Activated CD8-positive, alpha-beta T cell treated with anti-CD3 and anti-CD28 coated beads for 36 hours (primary cell): ENCODE data around the gene NLGN4Y. TPM values are rescaled to one million over a fixed set of nuclear protein-coding genes. Genes with fewer than 3 reads are reported as not detected.

Source experiments
- ATAC-seq: fragments of 200-7000 bp; cut with Tn5 transposase; one replicate; pipeline ENCODE4 v1.10.0; 2021; ENCODE audit warnings: mild to moderate bottlenecking, moderate library complexity
- CTCF ChIA-PET: fragments of 350-600 bp; sonication (Branson Sonifier 250); formaldehyde crosslinking; loops from one replicate; lab custom pipeline; 2021; ENCODE audit warnings: antibody characterized with exemption; lab: Charles Lee
- POLR2A ChIA-PET: fragments of 350-600 bp; sonication (Branson Sonifier 250); formaldehyde crosslinking; loops from one replicate; lab custom pipeline; 2021; ENCODE audit warnings: antibody characterized with exemption; lab: Charles Lee
- DNase-seq: peaks from one replicate; pipeline ENCODE4 v3.0.0-alpha.2; 2020
- H3K27ac Mint-ChIP-seq: one replicate; pipeline ENCODE4 v1.8.0; 2021; ENCODE audit warnings: mild to moderate bottlenecking, mixed read lengths
- H3K27me3 Mint-ChIP-seq: one replicate; pipeline ENCODE4 v1.8.0; 2021; ENCODE audit warnings: mixed read lengths
- H3K36me3 Mint-ChIP-seq: one replicate; pipeline ENCODE4 v1.8.0; 2021; ENCODE audit warnings: low read depth, mixed read lengths
- H3K4me1 Mint-ChIP-seq: one replicate; pipeline ENCODE4 v1.8.0; 2021; ENCODE audit warnings: low read depth, mixed read lengths
- H3K4me3 Mint-ChIP-seq: one replicate; pipeline ENCODE4 v1.8.0; 2021; ENCODE audit warnings: mild to moderate bottlenecking, moderate library complexity, mixed read lengths
- H3K9me3 Mint-ChIP-seq: one replicate; pipeline ENCODE4 v1.8.0; 2021; ENCODE audit warnings: mixed read lengths
- CTCF ChIP-seq: fragments of 200-600 bp; IDR thresholded peaks from one replicate; pipeline ENCODE4 v1.8.0; 2022; ENCODE audit warnings: antibody characterized with exemption, mild to moderate bottlenecking
- intact Hi-C: fragments of 100-400 bp; cut with micrococcal nuclease; formaldehyde crosslinking; loops from one replicate; pipeline ENCODE4 v1.10.0; 2022
- total RNA-seq, 2 experiments: library from RNA; stranded (reverse); gene quantifications; one replicate each; pipeline ENCODE4 v1.2.3, GENCODE V29; 2021

Gene NLGN4Y
- total RNA-seq, 2 experiments from 2014 or later: 0.22 to 0.25 TPM

- intact Hi-C loops: no loop called here
- CTCF ChIA-PET: no interaction called here
- no peaks in the 10 kb centered on the region for H3K4me1 Mint-ChIP-seq
These were observed 276.8 kb downstream of the NLGN4Y start for GRCh38 chrY:14801096-14801495.

DNA sequence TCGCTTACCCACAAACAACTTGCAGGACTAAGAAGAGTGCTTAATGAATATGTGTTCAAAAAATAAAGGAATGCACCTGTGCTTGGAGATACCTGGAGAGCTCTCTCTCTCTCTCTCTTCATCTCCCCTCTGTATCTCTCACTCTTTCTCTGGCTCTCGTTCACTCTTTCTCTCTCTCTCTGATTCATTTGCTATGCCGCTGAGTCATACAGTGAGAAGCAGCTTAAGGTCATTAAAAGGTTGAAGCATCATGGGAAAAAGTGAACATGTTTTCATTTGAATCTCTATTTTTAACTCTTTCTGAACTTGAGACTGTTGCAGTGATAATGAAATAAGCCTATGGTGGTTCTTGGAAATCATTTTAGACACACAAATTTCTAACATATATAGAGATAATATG, 277.8 kb downstream of the NLGN4Y start:
- intact Hi-C loops: no loop called here
- Mint-ChIP-seq H3K4me3 (no peak overlapping the region), H3K27me3 (no peaks in the 10 kb centered on the region), H3K4me1 (no peaks in the 10 kb centered on the region), H3K27ac (no peak overlapping the region), H3K36me3 (no peaks in the 10 kb centered on the region), H3K9me3 (no peaks in the 10 kb centered on the region)
- ChIA-PET CTCF (no interaction called here), POLR2A (no interaction called here)
- no peak for TF ChIP-seq CTCF
- DNase-seq (no peak), ATAC-seq (no peak)

More at GRCh38 chrY:14801096-14801495, 276.8 kb downstream of the NLGN4Y start:
- no peak for DNase-seq
- ATAC-seq: no peak
- Mint-ChIP-seq H3K4me3 (no peak overlapping the region), H3K9me3 (no peaks in the 10 kb centered on the region), H3K36me3 (no peaks in the 10 kb centered on the region), H3K27ac (no peak overlapping the region), H3K27me3 (no peaks in the 10 kb centered on the region)
- POLR2A ChIA-PET: no interaction called here
- no peak for TF ChIP-seq CTCF

DNA sequence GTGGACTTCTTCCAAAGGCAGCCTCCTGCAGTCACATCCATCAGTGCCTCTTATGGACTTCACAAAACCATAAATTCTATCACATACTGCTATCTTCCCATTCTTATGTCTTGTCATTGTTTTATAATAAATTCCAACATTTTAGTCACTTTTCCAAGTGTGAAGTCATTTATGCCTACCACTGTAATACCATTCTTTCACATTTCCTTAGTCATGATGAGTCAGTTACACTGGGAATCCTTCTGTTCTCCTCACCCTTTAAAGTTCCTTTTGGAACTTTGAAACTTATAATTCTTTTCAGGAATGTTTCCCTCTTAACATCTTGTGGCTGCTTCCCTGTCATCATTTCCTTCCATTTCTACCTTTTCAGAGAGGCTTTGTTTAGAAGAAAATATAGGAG, 279.7 kb downstream of the NLGN4Y start:
- Mint-ChIP-seq H3K27me3 (no peaks in the 10 kb centered on the region), H3K36me3 (no peaks in the 10 kb centered on the region), H3K4me1 (no peaks in the 10 kb centered on the region), H3K9me3 (no peaks in the 10 kb centered on the region), H3K27ac (no peak overlapping the region), H3K4me3 (no peak overlapping the region)
- ChIA-PET POLR2A (no interaction called here), CTCF (no interaction called here)
- no peak for ATAC-seq
- no peak for DNase-seq
- no peak for TF ChIP-seq CTCF
- intact Hi-C loops: no loop called here

DNA sequence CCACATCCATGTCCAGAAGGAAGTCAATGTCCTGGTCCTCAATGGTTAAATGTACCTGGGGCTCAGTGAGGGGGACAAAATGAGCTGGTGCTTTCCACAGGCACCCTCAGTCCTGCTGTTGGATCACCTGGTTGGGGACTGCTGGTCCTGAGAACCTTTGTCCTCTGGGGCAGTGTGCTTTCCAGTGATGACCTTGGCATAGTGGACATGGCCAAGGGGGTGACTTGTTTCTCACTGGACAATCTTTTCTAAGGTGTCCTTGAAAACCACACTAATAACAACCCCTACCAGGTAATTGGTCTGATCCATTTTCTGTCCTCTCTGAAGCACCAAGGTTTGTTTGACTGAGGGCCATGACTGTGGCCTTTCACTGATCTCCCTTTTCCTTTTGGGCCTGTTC, 294.1 kb downstream of the NLGN4Y start:
- DNase-seq: no peak
- CTCF ChIA-PET: no interaction called here
- Mint-ChIP-seq H3K4me3 (no peak overlapping the region), H3K27me3 (no peaks in the 10 kb centered on the region), H3K36me3 (no peaks in the 10 kb centered on the region), H3K4me1 (no peaks in the 10 kb centered on the region), H3K9me3 (no peaks in the 10 kb centered on the region), H3K27ac (no peak overlapping the region)
- TF ChIP-seq CTCF: no peak
- intact Hi-C loops: no loop called here
- POLR2A ChIA-PET: interaction anchor here (0.9 kb wide), 1 partner anchor 8 kb away, joined by 3 read pairs; no protein-coding TSS in a partner anchor
- no peak for ATAC-seq

- Mint-ChIP-seq H3K36me3 (no peaks in the 10 kb centered on the region), H3K27me3 (no peaks in the 10 kb centered on the region), H3K9me3 (no peaks in the 10 kb centered on the region), H3K27ac (no peak overlapping the region), H3K4me1 (no peaks in the 10 kb centered on the region), H3K4me3 (no peak overlapping the region)
- DNase-seq (no peak), ATAC-seq (no peak)
- intact Hi-C loops: no loop called here
- no peak for TF ChIP-seq CTCF
- ChIA-PET POLR2A (no interaction called here), CTCF (no interaction called here)
These were observed 297.9 kb downstream of the NLGN4Y start for GRCh38 chrY:14822201-14822600.
